ENCODE data around the gene RNF17. TPM values are rescaled to one million over a fixed set of nuclear protein-coding genes. Genes with fewer than 3 reads are reported as not detected.

The RNF17 gene
- total RNA-seq, 1 experiment from 2014 or later = 0.14 TPM

DNA sequence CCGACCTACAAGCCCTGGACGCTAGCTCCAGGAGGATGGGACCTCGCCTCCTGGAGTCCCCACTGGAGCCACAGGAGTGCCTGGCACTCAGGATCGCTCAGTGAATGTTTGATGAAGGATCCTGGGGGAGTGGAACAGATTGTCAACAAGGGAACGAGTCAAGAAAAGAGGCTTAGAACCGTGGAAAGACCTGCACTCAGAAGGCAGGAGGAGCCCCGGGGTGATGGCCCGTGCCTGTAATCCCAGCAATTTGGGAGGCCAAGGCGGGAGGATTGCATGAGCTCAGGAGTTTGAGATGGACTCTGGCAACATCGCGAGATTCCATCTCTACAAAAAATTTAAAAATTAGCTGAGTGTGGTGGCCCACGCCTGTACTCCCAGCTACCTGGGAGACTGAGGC is 44.8 kb upstream of the RNF17 start:
- POLR2A ChIA-PET = no interaction called here
- H3K4me1 Mint-ChIP-seq (ENCODE audit: low read depth, unreplicated experiment) = peaks cover 16% of the 10 kb centered on the region
- Histone ChIP-seq H3K27me3 (replicated peaks; ENCODE audit: control insufficient read depth, insufficient read depth, low read length) (no peaks in the 10 kb centered on the region), H3K4me3 (ENCODE audit: low read depth, low read length) (no peak overlapping the region), H3K36me3 (ENCODE audit: control insufficient read depth, insufficient read depth, low read length) (no peaks in the 10 kb centered on the region), H3K4me1 (peaks cover 21% of the 10 kb centered on the region), H3K9me3 (no peaks in the 10 kb centered on the region)
- no peak overlapping the region for H3K4me3 Mint-ChIP-seq (ENCODE audit: unreplicated experiment)
- no peak for TF ChIP-seq CTCF (IDR thresholded peaks at IDR 0.05; ENCODE audit: insufficient read depth in 1 of 2, low read depth in 1 of 2, low read length in 1 of 2, severe bottlenecking in 1 of 2, unreplicated experiment in 1 of 2)
- CTCF ChIA-PET = no interaction called here
- no peaks in the 10 kb centered on the region for H3K9me3 Mint-ChIP-seq (ENCODE audit: unreplicated experiment)
- DNase-seq = no peak
- BruUV-seq (replicated peaks) = no TSS peak
- peaks cover 4% of the 10 kb centered on the region for H3K27me3 Mint-ChIP-seq (ENCODE audit: insufficient read depth, unreplicated experiment)
- intact Hi-C loops (cut with micrococcal nuclease; ENCODE audit: unreplicated experiment) = no loop called here
- no peak overlapping the region for H3K27ac Mint-ChIP-seq (ENCODE audit: unreplicated experiment)
- H3K36me3 Mint-ChIP-seq (ENCODE audit: insufficient read depth, unreplicated experiment) = no peaks in the 10 kb centered on the region

- no TSS peak for BruUV-seq (replicated peaks)
- no peak for DNase-seq
- H3K9me3 ChIP-seq = peaks cover 6% of the 10 kb centered on the region; the same call in 1 of the 2 replicates
- POLR2A ChIA-PET = no interaction called here
- intact Hi-C loops (cut with micrococcal nuclease; ENCODE audit: unreplicated experiment) = no loop called here
- no peaks in the 10 kb centered on the region for H3K4me1 ChIP-seq
- H3K4me3 ChIP-seq (ENCODE audit: low read depth, low read length) = no peak overlapping the region
- no peak overlapping the region for H3K4me3 Mint-ChIP-seq (ENCODE audit: unreplicated experiment)
- CTCF ChIA-PET = interaction anchor here (1.1 kb wide), 1 partner anchor 29 kb away, joined by 4 read pairs; no protein-coding TSS in a partner anchor
- no peaks in the 10 kb centered on the region for H3K9me3 Mint-ChIP-seq (ENCODE audit: unreplicated experiment)
- no peaks in the 10 kb centered on the region for H3K36me3 ChIP-seq (ENCODE audit: control insufficient read depth, insufficient read depth, low read length)
- no peak for TF ChIP-seq CTCF (IDR thresholded peaks at IDR 0.05; ENCODE audit: insufficient read depth in 1 of 2, low read depth in 1 of 2, low read length in 1 of 2, severe bottlenecking in 1 of 2, unreplicated experiment in 1 of 2)
- H3K27me3 ChIP-seq (replicated peaks; ENCODE audit: control insufficient read depth, insufficient read depth, low read length) = no peaks in the 10 kb centered on the region
- H3K4me1 Mint-ChIP-seq (ENCODE audit: low read depth, unreplicated experiment) = no peaks in the 10 kb centered on the region
- H3K36me3 Mint-ChIP-seq (ENCODE audit: insufficient read depth, unreplicated experiment) = no peaks in the 10 kb centered on the region
- peaks cover 4% of the 10 kb centered on the region for H3K27me3 Mint-ChIP-seq (ENCODE audit: insufficient read depth, unreplicated experiment)
- no peak overlapping the region for H3K27ac Mint-ChIP-seq (ENCODE audit: unreplicated experiment)
Observed at GRCh38 chr13:24723206-24723605, 40.8 kb upstream of the RNF17 start.

DNA sequence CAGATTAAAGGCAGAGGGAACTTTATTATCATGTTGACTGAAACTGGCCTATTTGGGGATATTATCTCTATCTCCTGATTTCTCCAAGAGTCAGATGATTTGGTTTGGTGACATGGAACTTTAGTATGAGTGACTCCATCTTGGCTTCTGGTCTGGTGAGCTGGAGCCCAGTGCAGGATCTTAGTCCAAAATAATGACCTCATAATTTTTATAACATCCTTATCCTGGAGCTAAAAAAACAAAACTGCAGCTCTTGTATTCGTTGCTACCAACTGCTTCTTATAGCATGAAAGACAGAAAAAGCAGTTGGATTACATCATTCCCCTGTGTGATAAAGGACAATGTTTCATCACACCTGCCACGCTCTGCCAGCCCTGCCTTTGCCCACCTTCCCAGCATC is 39.3 kb upstream of the RNF17 start:
- Mint-ChIP-seq H3K4me3 (ENCODE audit: unreplicated experiment) (no peak overlapping the region), H3K36me3 (ENCODE audit: insufficient read depth, unreplicated experiment) (no peaks in the 10 kb centered on the region), H3K9me3 (ENCODE audit: unreplicated experiment) (peaks cover 4% of the 10 kb centered on the region), H3K27me3 (ENCODE audit: insufficient read depth, unreplicated experiment) (peaks cover 4% of the 10 kb centered on the region), H3K27ac (ENCODE audit: unreplicated experiment) (no peak overlapping the region), H3K4me1 (ENCODE audit: low read depth, unreplicated experiment) (no peaks in the 10 kb centered on the region)
- no TSS peak for BruUV-seq (replicated peaks)
- no peak overlapping the region for H3K4me3 ChIP-seq (ENCODE audit: low read depth, low read length)
- H3K4me1 ChIP-seq = no peaks in the 10 kb centered on the region
- ChIA-PET CTCF (no interaction called here), POLR2A (no interaction called here)
- no peak for DNase-seq
- no peaks in the 10 kb centered on the region for H3K27me3 ChIP-seq (replicated peaks; ENCODE audit: control insufficient read depth, insufficient read depth, low read length)
- intact Hi-C loops (cut with micrococcal nuclease; ENCODE audit: unreplicated experiment) = no loop called here
- H3K36me3 ChIP-seq (ENCODE audit: control insufficient read depth, insufficient read depth, low read length) = no peaks in the 10 kb centered on the region
- TF ChIP-seq CTCF (IDR thresholded peaks at IDR 0.05; ENCODE audit: insufficient read depth in 1 of 2, low read depth in 1 of 2, low read length in 1 of 2, severe bottlenecking in 1 of 2, unreplicated experiment in 1 of 2) = no peak
- peaks cover 6% of the 10 kb centered on the region; the same call in 1 of the 2 replicates for H3K9me3 ChIP-seq

Measured in Caco-2 (cell line).